OCI-LY1 (cell line): ENCODE data around the gene SNRNP200.
A peak's percentile ranks its signal among the peaks of the same experiment; 100 is the strongest.

Source experiments
- H2AFZ ChIP-seq: fragments of 200-600 bp; sonication (generic), shearing (Covaris generic); 2 replicates; pipeline ENCODE4 v1.6.0; 2014; ENCODE audit warnings: antibody characterized with exemption, mild to moderate bottlenecking, low read length
- H3F3A ChIP-seq: fragments of 200-600 bp; sonication (generic), shearing (Covaris generic); 2 replicates; pipeline ENCODE4 v1.6.0; 2014; ENCODE audit warnings: mild to moderate bottlenecking, antibody characterized with exemption, low read length, moderate library complexity; ENCODE audit not compliant: insufficient read depth
- H3K27ac ChIP-seq: fragments of 200-600 bp; sonication (generic); 2 replicates; pipeline ENCODE4 v1.5.1; 2014; ENCODE audit warnings: low read length, mixed run types, mild to moderate bottlenecking, low read depth; ENCODE audit not compliant: poor library complexity, severe bottlenecking
- H3K27me3 ChIP-seq: fragments of 200-600 bp; sonication (generic); 2 replicates; pipeline ENCODE4 v1.6.0; 2014; ENCODE audit warnings: antibody characterized with exemption, mild to moderate bottlenecking, low read length, moderate library complexity; ENCODE audit not compliant: insufficient read depth
- H3K36me3 ChIP-seq: fragments of 200-600 bp; sonication (generic); 2 replicates; pipeline ENCODE4 v1.6.1; 2014; ENCODE audit warnings: mild to moderate bottlenecking, antibody characterized with exemption, low read length, moderate library complexity, mixed read lengths; ENCODE audit not compliant: insufficient read depth
- H3K4me1 ChIP-seq: fragments of 200-600 bp; sonication (generic); 2 replicates; pipeline ENCODE4 v1.5.1; 2014; ENCODE audit warnings: mild to moderate bottlenecking, low read length, moderate library complexity; ENCODE audit not compliant: insufficient read depth, severe bottlenecking
- H3K4me2 ChIP-seq: fragments of 200-600 bp; sonication (generic), shearing (Covaris generic); 2 replicates; pipeline ENCODE4 v1.6.1; 2014; ENCODE audit warnings: low read length
- H3K4me3 ChIP-seq: fragments of 200-600 bp; sonication (generic); 2 replicates; pipeline ENCODE4 v1.5.1; 2014; ENCODE audit warnings: low read length, low read depth, mild to moderate bottlenecking, mixed read lengths; ENCODE audit not compliant: poor library complexity, severe bottlenecking
- H3K79me2 ChIP-seq: fragments of 200-600 bp; shearing (Covaris generic); 2 replicates; pipeline ENCODE4 v1.6.1; 2016; ENCODE audit warnings: mixed run types, low read length, mixed read lengths; ENCODE audit not compliant: insufficient read depth
- H3K9ac ChIP-seq: fragments of 200-600 bp; sonication (generic), shearing (Covaris generic); 2 replicates; pipeline ENCODE4 v1.6.1; 2014; ENCODE audit warnings: mild to moderate bottlenecking, low read length, mixed read lengths
- H3K9me2 ChIP-seq: fragments of 200-600 bp; sonication (generic), shearing (Covaris generic); 2 replicates; pipeline ENCODE4 v1.6.1; 2014; ENCODE audit warnings: low read depth, mild to moderate bottlenecking, low read length, mixed read lengths
- H3K9me3 ChIP-seq: fragments of 200-600 bp; shearing (Covaris generic); 2 replicates; pipeline ENCODE4 v1.6.1; 2014; ENCODE audit warnings: low read length, mixed read lengths
- H4K20me1 ChIP-seq: fragments of 200-600 bp; sonication (generic), shearing (Covaris generic); 2 replicates; pipeline ENCODE4 v1.6.0; 2016; ENCODE audit warnings: mild to moderate bottlenecking, low read length; ENCODE audit not compliant: insufficient read depth
- CTCF ChIP-seq: fragments of 200-600 bp; sonication (generic), shearing (Covaris generic); IDR thresholded peaks from 2 replicates; pipeline ENCODE4 v1.5.1; 2017; ENCODE audit warnings: mild to moderate bottlenecking, antibody characterized with exemption, low read length, moderate library complexity, mixed read lengths
- EZH2 ChIP-seq: fragments of 200-600 bp; sonication (generic), shearing (Covaris generic); IDR thresholded peaks from 2 replicates; pipeline ENCODE4 v1.8.0; 2017; ENCODE audit warnings: borderline replicate concordance, mixed run types, mild to moderate bottlenecking, antibody characterized with exemption, low read length, moderate library complexity, mixed read lengths

The SNRNP200 gene

GRCh38 chr2:96256611-96257113 is 48.7 kb downstream of the SNRNP200 start:
- no peaks in the 10 kb centered on the region for H3K9me3 ChIP-seq
- H3K9me2 ChIP-seq: no peaks in the 10 kb centered on the region
- no peak overlapping the region for H3K4me3 ChIP-seq
- peaks cover 36% of the 10 kb centered on the region for H3K4me1 ChIP-seq
- no peaks in the 10 kb centered on the region for H3K79me2 ChIP-seq
- H3F3A ChIP-seq: no peaks in the 10 kb centered on the region
- H3K4me2 ChIP-seq: no peak overlapping the region
- peak overlapping the region; percentile 16; the same call in 1 of the 2 replicates for H3K9ac ChIP-seq
- H3K27ac ChIP-seq: peak overlapping the region; percentile 51
- H3K27me3 ChIP-seq: no peaks in the 10 kb centered on the region
- H4K20me1 ChIP-seq: no peaks in the 10 kb centered on the region
- TF ChIP-seq EZH2 (no peak), CTCF (no peak)
- H2AFZ ChIP-seq: no peak overlapping the region
- peaks cover 66% of the 10 kb centered on the region for H3K36me3 ChIP-seq

- Histone ChIP-seq H3K9ac (no peak overlapping the region), H3K4me1 (peaks cover 16% of the 10 kb centered on the region), H3K36me3 (peaks cover 57% of the 10 kb centered on the region), H3K79me2 (no peaks in the 10 kb centered on the region), H3K9me2 (no peaks in the 10 kb centered on the region), H3K9me3 (no peaks in the 10 kb centered on the region), H3K27ac (no peak overlapping the region), H3K4me3 (no peak overlapping the region), H3K4me2 (no peak overlapping the region), H3F3A (0 out of 2 replicates have a peak, but pooled peaks cover 3% of the 10 kb centered on the region), H4K20me1 (no peaks in the 10 kb centered on the region), H3K27me3 (no peaks in the 10 kb centered on the region), H2AFZ (no peak overlapping the region)
- no peak for TF ChIP-seq EZH2
- TF ChIP-seq CTCF: no peak
Measured at GRCh38 chr2:96254571-96254970, 50.8 kb downstream of the SNRNP200 start.

GRCh38 chr2:96253006-96253405 is 52.3 kb downstream of the SNRNP200 start:
- Histone ChIP-seq H3K79me2 (no peaks in the 10 kb centered on the region), H3F3A (0 out of 2 replicates have a peak, but pooled peaks cover 3% of the 10 kb centered on the region), H3K9me3 (no peaks in the 10 kb centered on the region), H3K9me2 (no peaks in the 10 kb centered on the region), H3K4me1 (peaks cover 9% of the 10 kb centered on the region), H4K20me1 (no peaks in the 10 kb centered on the region), H3K27ac (no peak overlapping the region), H3K4me3 (no peak overlapping the region), H3K4me2 (no peak overlapping the region), H3K9ac (no peak overlapping the region), H3K27me3 (no peaks in the 10 kb centered on the region), H3K36me3 (peaks cover 45% of the 10 kb centered on the region), H2AFZ (no peak overlapping the region)
- TF ChIP-seq CTCF: no peak
- no peak for TF ChIP-seq EZH2
